Ectodermal cell (in vitro differentiated cells): ENCODE results near the gene CTPS2.
"Not testable (repeated sequence)": the region's sequence is repeated elsewhere in the genome, so short reads cannot be mapped to it uniquely, and the experiment has no call there.

Experiments used
- H3K27ac ChIP-seq: 2 replicates; pipeline ENCODE4 v1.7.0; 2013; ENCODE audit warnings: mild to moderate bottlenecking, low read depth, low read length; ENCODE audit not compliant: insufficient read depth, poor library complexity, severe bottlenecking
- H3K27me3 ChIP-seq: 2 replicates; pipeline ENCODE4 v1.7.0; 2013; ENCODE audit warnings: mild to moderate bottlenecking, low read length; ENCODE audit not compliant: insufficient read depth, control insufficient read depth, poor library complexity, severe bottlenecking
- H3K36me3 ChIP-seq: one replicate; pipeline ENCODE4 v1.7.0; 2013; ENCODE audit warnings: low read length; ENCODE audit not compliant: control insufficient read depth, insufficient read depth
- H3K4me1 ChIP-seq: one replicate; pipeline ENCODE4 v1.7.0; 2013; ENCODE audit warnings: low read length; ENCODE audit not compliant: control insufficient read depth, insufficient read depth
- H3K4me3 ChIP-seq: 2 replicates; pipeline ENCODE4 v1.7.0; 2013; ENCODE audit warnings: low read depth, low read length, control low read depth; ENCODE audit not compliant: insufficient read depth
- H3K9me3 ChIP-seq: 2 replicates; pipeline ENCODE4 v1.7.0; 2013; ENCODE audit warnings: mild to moderate bottlenecking, low read length, moderate library complexity; ENCODE audit not compliant: control insufficient read depth
- WGBS, 2 experiments: methylation state at CpG; one replicate each; pipeline ENCODE4 v1.1.7; 2013; ENCODE audit warnings: missing lambda C conversion rate in 2 of 2; 5-methylcytosine and 5-hydroxymethylcytosine counted together

The CTPS2 gene

GRCh38 chrX:16617382-16617781 lies 95.1 kb downstream of the CTPS2 start:
- no peak overlapping the region for H3K4me3 ChIP-seq

GRCh38 chrX:16612257-16612897 lies 100.1 kb downstream of the CTPS2 start:
- Histone ChIP-seq H3K4me1 (no peaks in the 10 kb centered on the region), H3K27me3 (no peaks in the 10 kb centered on the region), H3K9me3 (no peaks in the 10 kb centered on the region), H3K27ac (no peak overlapping the region), H3K36me3 (no peaks in the 10 kb centered on the region), H3K4me3 (no peak overlapping the region)
- 30 to 32% methylated on average over 4 of the region's 6 CpGs for WGBS, 2 experiments

More at GRCh38 chrX:16617382-16617781, 95.1 kb downstream of the CTPS2 start:
- Histone ChIP-seq H3K27me3 (no peaks in the 10 kb centered on the region), H3K9me3 (no peaks in the 10 kb centered on the region), H3K36me3 (no peaks in the 10 kb centered on the region), H3K4me1 (no peaks in the 10 kb centered on the region), H3K27ac (no peak overlapping the region)
- WGBS, 2 experiments, result 87 to 90% methylated on average over 1 of the region's 1 CpG

DNA sequence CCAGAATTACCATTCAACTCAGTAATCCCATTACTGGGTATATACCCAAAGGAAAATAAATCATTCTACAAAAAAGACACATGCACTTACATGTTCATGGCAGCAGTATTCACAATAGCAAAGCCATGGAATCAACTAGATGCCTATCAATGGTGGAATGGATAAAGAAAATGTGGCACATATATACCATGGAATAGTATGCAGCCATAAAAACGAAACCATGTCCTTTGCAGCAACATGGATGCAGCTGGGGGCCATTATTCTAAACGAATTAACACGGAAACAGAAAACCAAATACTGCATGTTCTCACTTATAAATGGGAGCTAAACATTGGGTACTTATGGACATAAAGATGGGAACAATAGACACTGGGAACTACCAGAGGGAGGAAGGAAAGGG lies 101.8 kb downstream of the CTPS2 start:
- not testable (repeated sequence) for H3K36me3 ChIP-seq, H3K27ac ChIP-seq, H3K4me1 ChIP-seq, H3K9me3 ChIP-seq, H3K4me3 ChIP-seq, H3K27me3 ChIP-seq
- WGBS, 2 experiments, result 87 to 96% methylated on average over 3 of the region's 3 CpGs

GRCh38 chrX:16610121-16610621 lies 102.3 kb downstream of the CTPS2 start:
- Histone ChIP-seq H3K36me3 (no peaks in the 10 kb centered on the region), H3K4me1 (no peaks in the 10 kb centered on the region), H3K9me3 (no peaks in the 10 kb centered on the region), H3K27me3 (no peaks in the 10 kb centered on the region), H3K27ac (no peak overlapping the region), H3K4me3 (no peak overlapping the region)
- 96 to 100% methylated on average over 1 of the region's 1 CpG for WGBS, 2 experiments

DNA sequence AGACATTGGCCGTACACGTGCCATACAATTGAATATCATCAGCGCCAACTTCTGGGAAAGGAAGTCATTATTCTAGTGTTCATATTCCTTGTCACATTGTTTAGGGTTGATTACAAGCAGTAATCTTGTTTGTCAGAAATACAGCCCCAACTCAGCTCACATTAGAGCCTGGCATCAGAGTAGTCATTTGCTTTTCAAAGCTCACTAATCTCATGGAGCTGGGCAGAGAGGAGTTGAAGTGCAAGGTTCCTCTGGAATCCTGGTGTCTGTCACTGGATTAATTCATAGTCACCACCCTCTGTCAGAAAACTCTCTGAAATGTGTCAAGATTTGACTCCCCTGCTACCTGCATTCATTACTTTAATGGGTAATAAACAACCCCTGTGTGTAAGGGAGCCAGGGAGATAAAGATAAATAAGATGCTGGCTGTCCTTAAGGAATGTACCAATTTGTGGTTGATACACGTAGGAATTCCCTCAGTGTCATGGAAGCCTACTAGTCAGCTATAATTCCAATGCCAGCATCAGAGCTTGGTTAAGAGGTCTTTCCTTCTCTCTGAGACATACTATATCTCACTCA lies 106.2 kb downstream of the CTPS2 start:
- Histone ChIP-seq H3K4me3 (no peak overlapping the region), H3K9me3 (no peaks in the 10 kb centered on the region), H3K36me3 (no peaks in the 10 kb centered on the region), H3K4me1 (no peaks in the 10 kb centered on the region), H3K27ac (no peak overlapping the region), H3K27me3 (no peaks in the 10 kb centered on the region)
- 93 to 99% methylated on average over 1 to 4 of the region's 4 CpGs for WGBS, 2 experiments

DNA sequence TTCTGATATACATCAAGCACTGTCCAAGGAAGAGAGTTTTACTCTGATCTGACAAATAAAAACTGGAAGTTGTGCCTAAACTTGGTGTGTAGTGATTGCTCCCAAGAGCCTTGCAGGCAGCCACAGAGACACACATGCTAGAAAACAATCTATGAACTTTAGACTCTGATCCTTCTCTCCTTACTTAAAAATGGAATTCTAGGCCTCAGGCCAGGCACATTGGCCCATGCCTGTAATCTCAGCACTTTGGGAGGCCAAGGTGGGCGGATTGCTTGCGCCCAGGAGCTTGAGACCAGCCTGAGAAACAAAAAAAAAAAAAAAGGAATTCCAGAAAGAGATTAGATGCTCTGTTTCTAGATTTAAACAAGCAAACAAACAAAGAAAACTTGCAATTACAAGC lies 108.1 kb downstream of the CTPS2 start:
- no peaks in the 10 kb centered on the region for H3K9me3 ChIP-seq

GRCh38 chrX:16603822-16604221 lies 108.6 kb downstream of the CTPS2 start:
- H3K27me3 ChIP-seq, result no peaks in the 10 kb centered on the region
- no peaks in the 10 kb centered on the region for H3K9me3 ChIP-seq
- H3K4me3 ChIP-seq, result no peak overlapping the region
- WGBS, 2 experiments, result 90 to 95% methylated on average over 3 to 4 of the region's 4 CpGs
- H3K27ac ChIP-seq, result no peak overlapping the region
- H3K36me3 ChIP-seq, result no peaks in the 10 kb centered on the region
- no peaks in the 10 kb centered on the region for H3K4me1 ChIP-seq

More for the DNA sequence above, 108.1 kb downstream of the CTPS2 start:
- H3K4me1 ChIP-seq, result no peaks in the 10 kb centered on the region
- H3K27me3 ChIP-seq, result no peaks in the 10 kb centered on the region
- no peak overlapping the region for H3K27ac ChIP-seq
- no peaks in the 10 kb centered on the region for H3K36me3 ChIP-seq
- H3K4me3 ChIP-seq, result no peak overlapping the region
- 67 to 100% methylated on average over 2 of the region's 2 CpGs for WGBS, 2 experiments

GRCh38 chrX:16603235-16603634 lies 109.2 kb downstream of the CTPS2 start:
- not testable (repeated sequence) for H3K4me1 ChIP-seq, H3K27me3 ChIP-seq, H3K4me3 ChIP-seq, H3K36me3 ChIP-seq, H3K9me3 ChIP-seq, H3K27ac ChIP-seq
- 97 to 100% methylated on average over 3 to 5 of the region's 6 CpGs for WGBS, 2 experiments

DNA sequence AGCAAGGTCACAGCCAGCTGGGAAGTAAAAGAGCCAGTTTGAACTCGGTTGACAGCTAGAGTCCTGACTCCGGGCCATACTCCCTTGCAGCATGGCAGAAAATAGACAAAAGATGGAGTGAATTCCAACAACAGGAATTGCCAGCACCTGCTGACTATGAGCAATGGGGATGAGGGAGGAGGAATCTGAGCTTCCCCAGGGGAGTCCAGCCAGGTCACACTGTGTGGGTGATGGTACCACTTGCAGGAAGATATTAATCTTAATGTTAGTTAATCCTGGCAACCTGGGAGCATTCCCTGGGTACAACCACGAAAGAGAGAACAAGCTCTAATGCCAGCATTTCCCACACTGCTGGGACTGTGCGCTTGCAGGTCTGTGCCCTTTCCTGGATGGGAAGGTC lies 110.6 kb downstream of the CTPS2 start:
- Histone ChIP-seq H3K9me3 (no peaks in the 10 kb centered on the region), H3K27ac (no peak overlapping the region), H3K36me3 (no peaks in the 10 kb centered on the region), H3K4me3 (no peak overlapping the region), H3K4me1 (no peaks in the 10 kb centered on the region), H3K27me3 (no peaks in the 10 kb centered on the region)
- 95 to 96% methylated on average over 4 of the region's 4 CpGs for WGBS, 2 experiments

- H3K9me3 ChIP-seq, result no peaks in the 10 kb centered on the region
- no peaks in the 10 kb centered on the region for H3K36me3 ChIP-seq
- H3K27me3 ChIP-seq, result no peaks in the 10 kb centered on the region
- no peaks in the 10 kb centered on the region for H3K4me1 ChIP-seq
- WGBS, 2 experiments, result 97 to 100% methylated on average over 3 of the region's 3 CpGs
- H3K4me3 ChIP-seq, result no peak overlapping the region
- H3K27ac ChIP-seq, result no peak overlapping the region
These were observed 118.0 kb downstream of the CTPS2 start for GRCh38 chrX:16594490-16594889.
